HG03457 (cell line): Measurements from ENCODE around the gene DENND1A.
A peak's percentile ranks its signal among the peaks of the same experiment; 100 is the strongest.
"Not testable (repeated sequence)": the region's sequence is repeated elsewhere in the genome, so short reads cannot be mapped to it uniquely, and the experiment has no call there.

Experiments used
- ATAC-seq: cut with Tn5 transposase; IDR thresholded peaks from one replicate; pipeline ENCODE4 v1.9.1; 2021; ENCODE audit warnings: moderate number of reproducible peaks; ENCODE audit not compliant: unreplicated experiment

Gene DENND1A

GRCh38 chr9:123929870-123930831 is at the start of gene DENND1A:
TSS of gene DENND1A (minus strand) at chr9:123930126. CDS start at chr9:123929905, 221 bp downstream.
- ATAC-seq = peak; percentile 67

GRCh38 chr9:123978981-123979380 is 49.1 kb upstream of the DENND1A start:
- ATAC-seq = no peak

GRCh38 chr9:123976579-123976978 is 46.7 kb upstream of the DENND1A start:
- not testable (repeated sequence) for ATAC-seq

DNA sequence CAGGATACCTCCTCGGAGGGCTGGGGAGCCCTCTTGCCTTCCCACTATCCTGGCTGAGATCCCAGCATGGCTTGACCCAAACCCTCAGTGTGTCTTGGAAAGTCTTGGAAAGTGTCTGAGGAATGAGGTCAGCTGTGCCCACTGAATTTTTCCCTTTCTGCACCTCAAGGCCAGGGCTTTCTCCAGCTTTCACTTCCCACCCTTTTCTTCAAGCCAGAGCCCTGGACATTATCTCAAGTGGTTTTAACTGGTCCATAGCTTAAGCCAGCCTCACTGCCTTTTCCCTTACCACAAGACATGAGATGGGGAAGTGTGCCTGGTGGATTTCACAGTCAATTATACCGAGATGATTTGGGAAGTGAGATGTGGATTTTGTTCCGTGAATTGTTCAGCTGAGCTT is 45.9 kb upstream of the DENND1A start:
- ATAC-seq = no peak

DNA sequence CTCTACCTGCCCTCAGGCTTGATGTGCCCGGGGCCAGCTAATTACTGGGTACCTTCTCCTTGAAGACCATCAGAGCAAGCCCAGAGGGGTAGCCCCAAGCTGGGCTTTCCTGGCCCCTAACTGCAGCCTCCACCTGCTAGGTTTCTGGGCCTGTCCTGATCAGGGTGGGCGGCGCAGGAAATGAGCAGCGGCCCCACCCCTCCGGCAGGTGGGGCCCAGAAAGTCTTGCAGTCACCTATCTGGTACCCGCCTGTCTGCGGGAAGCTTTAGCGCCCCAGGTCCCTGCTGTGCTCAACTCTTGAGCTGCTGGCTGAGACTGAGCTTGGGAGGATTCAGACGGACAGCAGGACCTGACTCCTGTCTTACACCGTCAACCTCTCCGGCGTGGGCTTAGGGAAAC is 44.5 kb upstream of the DENND1A start:
- no peak for ATAC-seq

DNA sequence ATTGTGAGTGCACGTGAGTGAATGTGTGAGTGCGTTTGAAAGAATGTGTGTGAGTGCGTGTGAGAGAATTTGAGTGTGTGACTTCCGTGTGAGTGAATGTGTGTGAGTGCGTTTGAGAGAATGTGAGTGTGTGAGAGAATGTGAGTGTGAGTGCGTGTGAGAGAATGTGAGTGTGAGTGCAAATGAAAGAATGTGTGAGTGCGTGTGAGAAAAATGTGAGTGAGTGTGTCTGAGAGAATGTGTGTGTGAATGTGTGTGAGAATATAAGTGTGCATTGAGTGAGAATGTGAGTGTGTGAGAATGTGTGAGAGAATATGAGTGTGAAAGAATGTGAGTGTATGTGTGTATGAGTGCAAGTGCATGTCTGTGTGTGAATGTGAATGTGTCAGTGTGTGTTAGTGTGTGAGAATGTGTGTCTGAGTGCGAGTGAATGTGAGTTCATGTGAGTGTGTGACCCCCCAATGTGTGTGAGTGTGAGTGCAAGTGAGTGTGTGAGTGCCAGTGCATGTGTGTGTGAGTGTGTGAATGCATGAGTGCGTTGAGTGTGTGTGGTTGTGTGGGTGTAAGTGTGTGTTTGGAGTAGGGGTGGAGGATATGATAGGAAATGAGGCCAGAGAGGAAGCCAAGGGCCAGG is 43.8 kb upstream of the DENND1A start:
- ATAC-seq = no peak

GRCh38 chr9:123972618-123973017 is 42.7 kb upstream of the DENND1A start:
- no peak for ATAC-seq

DNA sequence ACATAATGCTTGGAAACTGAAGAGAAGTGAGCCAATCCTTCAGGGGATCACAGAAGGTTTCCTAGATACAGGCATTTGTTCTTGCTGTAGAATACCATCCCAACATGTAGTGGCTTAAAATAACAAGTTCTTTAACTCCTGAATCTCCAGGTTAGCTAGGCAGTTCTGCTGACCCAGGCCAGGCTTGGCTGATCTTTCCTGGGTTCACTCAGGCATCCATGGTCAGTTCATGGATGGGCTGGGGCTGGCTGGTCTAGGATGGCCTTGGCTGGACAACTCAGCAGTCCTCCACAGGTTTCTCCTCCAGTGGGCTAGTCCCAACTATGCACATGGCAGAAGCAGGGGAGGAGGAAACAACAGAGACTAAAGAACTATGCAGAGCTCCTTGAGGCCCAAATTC is 37.4 kb upstream of the DENND1A start:
- no peak for ATAC-seq

DNA sequence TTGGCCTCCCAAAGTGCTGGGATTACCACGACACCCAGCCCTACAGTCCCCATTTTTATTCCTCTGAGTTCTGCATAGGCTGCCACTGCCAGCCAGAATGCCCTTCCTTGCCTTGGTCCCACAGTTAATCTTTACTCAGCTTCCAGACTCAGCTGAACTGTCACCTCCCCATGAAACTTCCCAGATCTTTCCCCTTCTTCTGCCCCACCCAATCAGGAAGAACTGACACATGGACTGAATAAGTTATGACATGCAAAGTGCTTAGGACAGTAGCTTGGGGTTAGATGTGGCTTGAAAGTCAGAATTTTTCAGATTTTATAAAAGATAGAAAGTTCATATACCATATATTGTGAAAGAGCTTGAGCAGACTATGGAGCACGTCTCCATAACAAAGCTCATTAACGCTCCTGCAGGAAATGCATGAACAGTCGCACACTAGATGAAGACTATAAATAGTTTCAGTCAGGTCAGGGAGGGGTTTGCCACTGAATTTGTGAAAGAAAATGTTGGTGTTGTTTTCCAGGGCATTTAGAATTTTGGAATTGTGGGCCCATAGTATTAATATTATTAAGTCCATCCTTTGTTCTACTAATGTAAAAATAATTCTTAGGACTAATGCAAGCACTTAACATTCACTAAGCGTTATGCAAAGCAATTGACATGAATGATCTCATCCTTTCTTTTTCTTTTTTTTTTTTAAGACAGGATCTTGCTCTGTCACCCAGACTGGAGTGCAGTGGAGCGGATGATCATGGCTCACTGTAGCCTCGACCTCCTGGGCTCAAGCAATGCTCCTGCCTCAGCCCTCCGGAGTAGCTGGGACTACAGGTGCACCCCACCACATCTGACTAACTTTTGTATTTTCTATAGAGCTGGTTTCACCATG is 36.1 kb upstream of the DENND1A start:
- ATAC-seq = no peak

DNA sequence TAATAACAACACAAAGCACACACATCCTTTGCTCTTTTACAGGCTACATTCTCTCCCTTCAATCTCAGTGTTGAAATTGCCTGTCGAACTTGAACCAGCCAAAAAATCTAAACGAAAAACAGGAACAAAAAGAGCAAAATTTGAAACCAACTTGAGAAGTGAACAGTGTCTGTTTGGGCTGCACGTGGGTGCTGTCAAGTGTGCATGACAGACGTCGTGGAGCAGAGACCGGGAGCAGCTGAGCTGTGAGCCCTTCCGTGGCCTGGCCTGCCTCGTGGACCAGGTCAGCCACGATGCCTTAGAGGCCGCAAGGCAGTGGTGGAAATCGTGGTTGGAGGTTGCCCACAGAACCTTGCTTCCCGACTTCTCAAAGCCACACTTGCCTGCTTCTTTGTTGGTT is 34.8 kb upstream of the DENND1A start:
- no peak for ATAC-seq

DNA sequence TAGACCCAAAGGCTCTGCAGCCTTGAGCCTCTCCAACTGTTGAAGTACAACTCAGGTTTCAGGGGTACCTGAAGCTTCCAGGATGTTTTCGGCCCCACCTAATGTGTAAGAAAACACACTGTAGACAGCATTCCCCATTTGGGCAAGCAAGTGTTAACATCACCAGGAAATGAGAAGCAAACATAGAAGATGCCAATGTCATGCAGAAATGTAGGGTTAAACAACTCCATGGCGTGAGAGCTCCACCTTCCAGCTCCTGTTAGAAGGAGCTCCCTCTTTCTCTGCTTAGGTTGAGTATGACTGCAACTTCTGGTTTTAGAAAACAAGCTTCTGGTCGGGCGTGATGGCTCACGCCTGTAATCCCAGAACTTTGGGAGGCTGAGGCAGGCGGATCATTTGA is 31.0 kb upstream of the DENND1A start:
- no peak for ATAC-seq

DNA sequence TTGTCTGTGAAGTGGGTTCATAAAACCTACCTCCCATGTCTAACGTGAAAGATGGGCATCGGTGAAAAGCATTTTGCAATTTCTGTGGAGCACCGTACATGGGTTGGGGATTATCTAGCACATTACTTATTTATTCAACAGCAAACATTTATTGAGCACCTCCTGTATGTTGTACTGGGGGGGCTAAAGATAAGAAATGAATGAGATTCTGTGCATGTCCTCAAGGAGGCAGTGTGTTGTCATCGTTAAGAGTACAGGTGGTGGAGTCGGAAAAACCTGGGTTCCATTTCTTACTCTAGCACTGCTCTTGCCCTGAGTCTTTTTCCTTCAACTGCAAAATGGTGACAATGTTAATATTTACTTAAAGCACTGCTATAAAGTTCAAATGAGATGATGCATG is 30.4 kb upstream of the DENND1A start:
- no peak for ATAC-seq

DNA sequence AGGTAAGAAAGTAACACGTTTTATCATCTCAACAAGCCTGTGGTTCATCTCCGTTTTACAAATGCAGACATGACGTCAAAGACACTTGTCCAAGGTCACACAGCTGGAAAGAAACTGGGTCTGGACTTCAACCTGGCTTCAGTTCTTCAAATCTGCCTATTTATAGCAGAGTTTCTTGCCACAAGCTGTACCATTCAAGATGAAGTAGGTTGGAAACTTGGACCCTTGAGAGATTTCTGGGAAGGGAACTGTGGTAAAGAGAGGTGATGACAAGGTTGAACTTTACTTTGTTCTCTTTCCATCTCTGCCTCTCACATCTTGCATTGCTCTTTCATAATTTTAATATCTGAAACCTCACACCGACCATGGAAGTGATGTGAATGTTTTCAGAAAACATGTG is 29.9 kb upstream of the DENND1A start:
- ATAC-seq = no peak

GRCh38 chr9:123957731-123958130 is 27.8 kb upstream of the DENND1A start:
- ATAC-seq = no peak

DNA sequence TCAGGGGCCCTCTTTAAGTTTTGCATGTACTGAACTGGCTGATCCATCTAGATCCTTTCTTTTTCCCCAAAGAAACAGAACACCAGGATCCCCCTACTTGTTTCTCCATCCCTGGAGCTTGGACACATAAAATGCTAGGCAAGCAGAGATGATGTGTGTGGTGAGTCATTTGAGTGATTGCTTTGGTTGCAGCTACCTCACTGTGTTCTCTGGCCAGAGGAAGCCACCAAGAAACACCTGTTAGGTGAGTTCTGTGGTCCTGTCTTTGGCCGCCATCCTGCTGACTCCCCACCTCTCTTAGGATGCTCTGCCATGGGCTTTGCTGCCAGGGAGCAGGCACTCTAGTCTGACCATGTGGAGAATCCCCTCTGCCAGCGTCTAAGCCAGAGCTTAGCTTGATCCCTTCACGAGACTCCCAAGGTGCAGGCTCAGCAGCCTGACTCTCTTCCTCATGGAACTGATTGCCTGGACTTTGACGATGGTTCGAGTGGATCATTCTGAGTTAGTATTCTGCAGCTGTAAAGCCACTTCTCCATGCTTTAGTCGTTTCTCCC is 27.3 kb upstream of the DENND1A start:
- ATAC-seq = no peak

DNA sequence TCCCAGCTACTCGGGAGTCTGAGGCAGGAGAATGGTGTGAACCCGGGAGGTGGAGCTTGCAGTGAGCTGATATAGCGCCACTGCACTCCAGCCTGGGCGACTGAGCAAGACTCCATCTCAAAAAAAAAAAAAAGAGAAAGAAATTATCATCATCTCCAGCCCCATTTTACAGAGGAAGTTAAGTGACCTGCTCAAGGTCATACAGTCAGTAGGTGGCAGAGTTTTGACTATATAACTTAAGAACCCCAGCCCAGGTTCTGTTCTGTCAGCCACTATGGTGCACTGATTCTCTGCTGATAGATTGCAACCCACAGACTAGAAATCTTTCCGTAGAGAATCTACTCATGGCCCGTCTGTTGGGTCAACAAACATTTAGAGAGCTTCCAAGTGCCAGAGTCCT is 25.7 kb upstream of the DENND1A start:
- ATAC-seq = no peak

DNA sequence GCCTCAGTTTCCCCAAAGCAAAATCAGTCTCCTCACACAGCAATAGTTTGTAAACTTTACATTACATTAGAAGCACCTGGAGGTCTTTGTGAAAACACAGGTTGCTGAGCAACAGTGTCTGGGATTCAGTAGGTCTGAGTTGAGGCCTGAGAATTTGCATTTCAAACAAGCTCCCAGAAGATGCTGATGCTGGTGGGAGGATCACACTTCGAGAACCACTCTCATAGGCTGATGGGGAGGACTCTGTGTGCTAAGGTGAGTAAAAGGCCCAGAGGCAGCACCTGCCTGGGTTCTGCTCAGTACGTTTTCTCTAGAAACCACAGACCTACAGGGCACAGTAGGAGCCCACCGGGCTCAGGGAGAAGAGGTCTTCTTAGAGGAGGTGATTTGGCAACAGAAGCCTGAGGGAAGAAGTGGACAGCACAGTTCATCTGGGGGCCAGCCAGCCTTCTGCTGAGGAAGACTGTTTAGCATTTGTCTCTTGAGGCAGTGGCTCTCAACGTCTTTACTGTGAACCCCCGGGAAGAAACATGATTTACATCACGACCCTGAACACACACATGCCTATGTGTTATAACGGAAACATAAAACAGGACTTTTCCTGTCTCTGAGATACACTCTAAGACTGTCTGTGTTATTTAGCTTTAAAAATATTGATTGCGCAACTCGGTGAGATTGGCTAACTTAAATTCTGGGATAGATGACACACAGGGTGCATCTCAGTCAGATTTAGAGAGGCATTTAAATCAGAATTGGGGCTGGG is 24.8 kb upstream of the DENND1A start:
- no peak for ATAC-seq

DNA sequence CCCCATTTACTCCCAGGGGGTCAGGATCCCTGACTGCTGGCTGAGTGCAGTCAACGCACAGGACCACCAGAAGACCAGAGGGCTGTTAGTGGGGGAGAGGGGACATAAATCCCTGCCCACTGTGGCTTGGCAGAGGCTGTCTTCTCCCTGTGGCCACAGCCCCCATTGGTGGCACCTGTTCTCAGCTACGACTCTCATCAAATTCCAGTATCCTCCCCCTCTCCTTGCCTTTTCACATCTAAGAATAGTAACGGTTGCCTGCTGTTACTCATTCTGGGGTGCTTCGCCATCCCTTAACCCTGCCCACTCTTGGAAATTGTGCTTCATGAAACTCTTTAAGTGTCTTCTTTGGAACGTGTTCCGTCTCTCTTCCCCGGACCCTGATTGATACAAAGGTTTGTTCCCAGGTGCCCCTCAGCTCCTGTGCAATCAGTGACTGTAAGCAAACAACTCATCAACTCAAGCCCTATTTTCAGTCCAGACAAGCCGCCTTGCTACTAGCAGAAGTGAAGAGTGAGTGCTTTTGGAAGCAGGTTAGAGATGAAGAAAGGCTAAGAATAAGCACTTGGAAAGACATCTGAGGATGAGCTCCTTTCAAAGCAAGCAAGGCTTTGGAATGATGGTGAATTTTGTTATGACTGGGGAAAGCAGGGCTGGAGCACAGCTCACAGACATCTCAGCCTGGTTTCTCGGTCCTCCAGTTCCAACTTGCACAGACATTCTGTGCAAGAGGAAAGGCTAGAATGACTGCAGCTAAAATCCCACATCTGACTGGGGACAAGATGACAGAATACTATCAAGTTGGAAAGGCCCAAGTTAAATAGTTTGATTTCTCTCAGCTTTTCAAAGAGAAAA is 22.9 kb upstream of the DENND1A start:
- ATAC-seq = no peak

DNA sequence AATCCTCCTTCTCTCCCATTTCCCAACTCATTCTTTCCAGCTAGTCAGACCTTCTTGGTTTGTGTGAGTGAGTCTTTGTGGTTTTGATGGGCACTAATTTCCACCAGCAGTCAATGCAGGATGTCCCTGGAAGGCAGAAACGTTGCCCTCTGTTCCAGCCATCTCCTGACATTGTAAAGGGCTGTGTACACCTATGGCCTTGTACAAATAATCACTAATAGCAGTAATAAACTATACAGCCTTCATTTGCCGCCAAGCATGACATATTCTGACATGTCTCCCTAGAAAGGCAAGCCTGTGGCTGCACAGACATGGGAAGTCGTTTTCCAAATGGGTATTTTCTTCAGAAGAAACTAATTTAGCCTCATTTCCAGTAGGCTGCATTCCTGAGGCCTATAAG is 18.4 kb upstream of the DENND1A start:
- no peak for ATAC-seq
